Astrocyte of the spinal cord (primary cell): Measurements from ENCODE around the gene SLC17A7.

Source experiments
- DNase-seq: peaks from one replicate; pipeline ENCODE4 v3.0.0; 2011; ENCODE audit warnings: low read depth, low spot score
- H3K4me3 ChIP-seq: 2 replicates; pipeline ENCODE4 v1.5.1; 2011; ENCODE audit warnings: low read depth, mild to moderate bottlenecking, low read length, moderate library complexity
- CTCF ChIP-seq: IDR thresholded peaks from 2 replicates; pipeline ENCODE4 v1.5.1; 2012; ENCODE audit warnings: low read depth, mild to moderate bottlenecking, low read length, inconsistent platforms
- in situ Hi-C: cut with HindIII; loops from 2 replicates; pipeline ENCODE4 v1.10.0; 2017; ENCODE audit warnings: low sequenced_read_pairs

SLC17A7 gene

GRCh38 chr19:49419173-49419572 lies 22.2 kb downstream of the SLC17A7 start:
- in situ Hi-C loops = no loop called here
- no peak for DNase-seq
- no peak overlapping the region for H3K4me3 ChIP-seq
- no peak for TF ChIP-seq CTCF

DNA sequence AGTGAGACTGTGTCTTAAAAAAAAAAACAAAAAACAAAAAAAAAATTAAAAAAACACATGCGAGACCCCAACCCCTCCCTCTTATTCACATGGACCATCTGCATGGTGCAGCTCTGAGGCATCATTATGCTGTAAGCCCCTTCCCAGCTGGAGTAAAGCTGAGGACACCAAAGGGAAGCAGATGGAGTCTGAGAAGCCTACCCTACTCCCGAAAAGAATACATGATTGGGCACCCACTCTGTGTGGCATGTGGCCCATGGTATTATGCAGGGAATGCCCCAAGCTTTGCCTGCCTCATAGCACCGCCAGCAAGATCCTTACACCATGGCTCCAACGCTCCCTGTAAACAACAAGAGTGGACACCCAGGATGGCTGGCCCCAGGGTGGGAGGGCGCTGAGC lies 22.8 kb downstream of the SLC17A7 start:
- DNase-seq = no peak
- H3K4me3 ChIP-seq = no peak overlapping the region
- in situ Hi-C loops = no loop called here
- no peak for TF ChIP-seq CTCF

DNA sequence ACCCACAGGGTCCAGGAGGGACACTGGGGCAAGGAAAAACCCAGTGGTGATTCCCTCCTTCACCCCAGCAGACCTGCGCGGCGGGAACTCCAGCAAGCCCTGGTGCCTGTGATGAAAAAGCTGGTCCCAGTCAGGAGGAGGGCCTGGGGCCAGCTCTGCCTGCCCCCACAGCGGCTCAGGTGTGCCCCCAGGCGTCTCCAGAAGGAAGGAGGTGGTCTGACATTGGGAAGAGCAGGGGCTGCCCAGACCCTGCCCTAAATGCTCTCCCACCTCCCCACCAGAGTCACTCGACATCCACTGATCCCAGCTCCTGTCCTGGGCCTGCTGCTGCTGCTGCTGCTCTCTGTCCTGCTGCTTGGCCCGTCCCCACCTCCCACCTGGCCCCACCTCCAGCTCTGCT lies 24.2 kb downstream of the SLC17A7 start:
- DNase-seq = no peak

DNA sequence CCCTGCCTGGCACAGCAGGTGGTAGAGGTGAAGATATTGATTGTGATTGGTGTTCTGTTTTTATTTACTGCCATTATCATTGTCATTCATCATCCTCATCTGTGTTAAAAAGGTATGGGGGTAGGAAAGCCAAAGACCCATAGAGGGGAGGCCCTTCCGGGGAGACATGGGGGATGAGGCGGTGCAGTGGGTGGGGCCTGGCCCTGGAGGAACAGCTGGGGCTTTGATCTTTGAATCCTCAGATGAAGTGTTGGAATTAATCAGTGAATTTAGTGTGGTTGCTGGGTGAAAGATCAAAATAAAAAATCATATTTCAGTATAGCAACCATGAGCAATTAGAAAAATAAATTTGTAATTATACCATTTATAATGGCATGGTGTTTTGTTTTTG lies 25.5 kb downstream of the SLC17A7 start:
- no peak for TF ChIP-seq CTCF
- no peak overlapping the region for H3K4me3 ChIP-seq
- in situ Hi-C loops = no loop called here
- DNase-seq = no peak

More for the DNA sequence above, 24.2 kb downstream of the SLC17A7 start:
- in situ Hi-C loops = no loop called here
- no peak for TF ChIP-seq CTCF
- no peak overlapping the region for H3K4me3 ChIP-seq

GRCh38 chr19:49415102-49415809 lies 26.1 kb downstream of the SLC17A7 start:
- DNase-seq = no peak
- TF ChIP-seq CTCF = no peak
- no peak overlapping the region for H3K4me3 ChIP-seq
- in situ Hi-C loops = no loop called here

DNA sequence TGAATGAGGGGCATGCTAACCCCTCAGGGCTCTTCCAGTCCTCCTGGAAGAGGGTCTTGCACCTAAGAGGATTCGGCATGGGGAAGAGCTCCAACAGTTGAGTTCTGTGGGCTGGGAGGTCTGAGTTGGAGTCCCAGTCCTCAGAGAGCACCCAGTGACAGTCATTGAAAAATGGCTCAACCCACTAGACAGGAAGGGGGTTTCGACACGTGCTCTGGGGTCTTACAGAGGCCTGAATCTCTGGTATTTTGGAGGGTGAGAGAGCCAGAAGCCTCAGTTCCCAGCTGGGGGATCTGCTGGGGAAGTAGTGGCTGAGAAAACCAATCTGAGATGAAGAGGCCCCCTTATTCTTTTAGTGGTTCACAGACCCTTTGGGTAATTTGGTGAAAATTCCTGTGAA lies 27.1 kb downstream of the SLC17A7 start:
- TF ChIP-seq CTCF = no peak

More for the DNA sequence above, 27.1 kb downstream of the SLC17A7 start:
- in situ Hi-C loops = no loop called here
- DNase-seq = no peak
- no peak overlapping the region for H3K4me3 ChIP-seq
